Raji (cell line): ENCODE results near the gene SPACDR.

ENCODE experiments used
- POLR2A ChIP-seq: IDR thresholded peaks from 2 replicates; pipeline ENCODE4 v1.6.1; 2011; ENCODE audit warnings: low read depth, low read length, control low read depth; ENCODE audit not compliant: insufficient read depth

Gene SPACDR, protein sequence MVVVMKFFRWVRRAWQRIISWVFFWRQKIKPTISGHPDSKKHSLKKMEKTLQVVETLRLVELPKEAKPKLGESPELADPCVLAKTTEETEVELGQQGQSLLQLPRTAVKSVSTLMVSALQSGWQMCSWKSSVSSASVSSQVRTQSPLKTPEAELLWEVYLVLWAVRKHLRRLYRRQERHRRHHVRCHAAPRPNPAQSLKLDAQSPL

DNA sequence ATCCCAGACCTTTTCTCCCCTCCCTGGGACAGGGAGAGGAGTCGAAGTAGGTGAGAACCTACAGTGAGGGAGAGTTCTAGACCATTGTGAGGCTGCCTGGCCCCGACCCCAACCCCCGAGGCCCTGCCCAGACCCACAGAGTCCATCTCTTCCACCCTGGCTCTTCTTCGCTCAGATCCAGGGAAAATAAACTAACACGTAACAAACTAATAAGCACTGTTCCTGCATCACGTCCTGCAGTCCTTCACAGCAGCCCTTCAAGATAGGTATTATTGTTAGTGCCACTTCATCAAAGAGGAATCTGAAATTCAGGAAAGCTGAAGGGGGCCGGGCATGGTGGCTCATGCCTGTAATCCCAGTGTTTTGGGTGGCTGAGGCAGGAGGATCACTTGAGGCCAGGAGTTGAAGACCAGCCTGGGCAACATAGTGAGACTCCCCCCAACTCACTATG is at the start of gene SPACDR:
SPACDR (minus strand) TSS at position 51 of the 451 bp plus-strand sequence. CDS start 235 bp downstream, outside the sequence.
- TF ChIP-seq POLR2A = no peak

DNA sequence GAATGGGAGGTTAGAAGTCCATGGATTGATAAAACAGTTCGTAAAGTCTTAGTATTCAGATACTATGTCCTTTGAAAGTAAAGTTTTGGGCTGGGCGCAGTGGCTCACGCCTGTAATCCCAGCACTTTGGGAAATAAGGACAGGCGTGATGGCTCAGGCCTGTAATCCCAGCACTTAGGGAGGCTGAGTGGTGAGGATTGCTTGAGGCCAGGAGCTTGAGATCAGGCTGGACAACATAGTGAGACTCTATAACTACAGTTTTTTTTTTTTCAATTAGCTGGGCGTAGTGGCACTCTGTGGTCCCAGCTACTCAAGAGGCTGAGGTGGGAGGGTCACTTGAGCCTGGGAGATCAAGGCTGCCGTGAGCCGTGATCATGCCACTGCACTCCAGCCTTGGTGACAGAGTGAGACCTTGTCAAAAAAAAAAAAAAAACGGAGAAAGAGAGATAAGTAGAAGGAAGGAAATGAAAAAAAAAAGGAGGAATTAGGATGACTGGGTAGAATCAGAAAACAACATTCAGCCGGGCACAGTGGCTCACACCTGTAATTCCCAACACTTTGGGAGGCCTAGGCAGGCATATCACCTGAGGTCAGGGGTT is 49.3 kb upstream of the SPACDR start:
- no peak for TF ChIP-seq POLR2A

DNA sequence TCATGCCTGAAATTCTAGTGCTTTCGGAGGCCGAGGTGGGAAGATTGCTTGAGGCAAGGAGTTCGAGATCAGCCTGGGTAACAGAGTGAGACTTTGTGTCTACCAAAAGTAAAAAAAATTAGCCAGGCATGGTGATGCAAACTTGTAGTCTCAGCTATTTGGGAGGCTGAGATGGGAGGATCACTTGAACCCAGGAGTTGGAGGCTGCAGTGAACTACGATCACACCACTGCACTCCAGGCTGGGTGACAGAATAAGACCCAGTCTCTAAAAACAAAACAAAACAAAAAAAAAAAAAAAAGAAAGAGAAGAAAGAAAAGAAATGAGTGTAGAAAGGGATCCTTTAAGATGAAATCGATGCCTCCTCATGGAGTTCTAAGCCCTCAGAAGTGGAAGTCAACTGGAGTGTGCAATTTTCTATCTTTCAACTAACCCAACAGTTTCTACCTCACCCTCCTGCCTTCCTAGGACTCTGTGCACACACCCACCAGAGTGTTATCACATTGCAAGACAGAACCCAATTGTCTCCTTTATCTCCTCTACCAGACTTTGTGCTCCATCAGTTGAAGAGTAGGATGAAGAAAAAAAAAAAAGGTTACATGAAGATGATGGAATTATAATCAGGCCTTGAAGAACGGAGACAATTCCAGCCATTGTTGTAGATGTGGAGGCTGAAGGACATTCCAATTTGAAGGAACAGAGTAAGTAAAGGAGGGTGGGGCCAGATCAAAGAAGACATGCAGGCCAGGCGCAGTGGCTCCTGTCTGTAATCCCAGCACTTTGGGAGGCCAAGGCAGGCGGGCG is 46.6 kb upstream of the SPACDR start:
- TF ChIP-seq POLR2A = no peak

DNA sequence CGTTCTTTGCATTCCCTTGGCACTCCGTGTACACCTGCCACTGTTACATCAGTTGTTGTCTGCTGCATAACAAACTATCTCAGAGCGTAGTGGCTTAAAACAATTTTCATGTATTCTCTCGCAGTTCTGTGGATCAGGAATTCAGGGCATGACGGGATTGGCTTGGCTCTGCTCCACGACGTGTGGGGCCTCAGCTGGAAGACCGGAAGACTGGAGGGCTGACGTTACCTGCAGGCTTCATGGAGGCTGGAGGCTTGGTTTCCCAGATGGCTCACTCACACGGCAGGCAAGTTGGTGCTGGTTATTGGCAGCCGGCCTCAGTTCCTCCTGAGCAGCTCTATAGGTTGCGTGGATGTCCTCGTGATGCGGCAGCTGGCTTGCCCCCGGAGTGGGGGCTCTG is 45.2 kb upstream of the SPACDR start:
- TF ChIP-seq POLR2A = no peak

DNA sequence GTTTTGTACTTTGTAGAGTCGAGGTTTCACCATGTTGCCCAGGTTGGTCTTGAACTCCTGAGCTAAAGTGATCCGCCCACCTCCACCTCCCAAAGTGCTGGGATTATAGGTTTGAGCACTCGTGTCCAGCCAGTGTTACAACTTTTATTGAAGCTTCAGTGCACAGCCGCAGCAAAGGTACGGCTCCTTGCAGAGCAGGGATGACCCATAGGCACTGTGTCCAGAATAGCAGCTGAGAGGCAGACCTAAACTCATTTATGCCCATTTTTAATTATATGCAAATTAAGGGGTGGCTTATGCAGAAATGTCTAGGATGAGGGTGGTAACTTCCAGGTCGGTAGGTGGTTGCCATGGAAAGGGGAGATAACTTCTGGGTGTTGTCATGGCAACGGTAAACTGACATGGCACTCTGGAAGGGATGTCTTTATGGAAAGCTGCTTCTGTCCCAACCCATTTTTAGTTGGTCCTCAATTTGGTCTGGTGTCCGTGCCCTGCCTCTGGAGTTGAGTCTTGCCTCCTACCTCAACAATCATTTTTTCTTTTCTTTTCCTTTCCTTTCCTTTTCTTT is 42.4 kb upstream of the SPACDR start:
- no peak for TF ChIP-seq POLR2A

DNA sequence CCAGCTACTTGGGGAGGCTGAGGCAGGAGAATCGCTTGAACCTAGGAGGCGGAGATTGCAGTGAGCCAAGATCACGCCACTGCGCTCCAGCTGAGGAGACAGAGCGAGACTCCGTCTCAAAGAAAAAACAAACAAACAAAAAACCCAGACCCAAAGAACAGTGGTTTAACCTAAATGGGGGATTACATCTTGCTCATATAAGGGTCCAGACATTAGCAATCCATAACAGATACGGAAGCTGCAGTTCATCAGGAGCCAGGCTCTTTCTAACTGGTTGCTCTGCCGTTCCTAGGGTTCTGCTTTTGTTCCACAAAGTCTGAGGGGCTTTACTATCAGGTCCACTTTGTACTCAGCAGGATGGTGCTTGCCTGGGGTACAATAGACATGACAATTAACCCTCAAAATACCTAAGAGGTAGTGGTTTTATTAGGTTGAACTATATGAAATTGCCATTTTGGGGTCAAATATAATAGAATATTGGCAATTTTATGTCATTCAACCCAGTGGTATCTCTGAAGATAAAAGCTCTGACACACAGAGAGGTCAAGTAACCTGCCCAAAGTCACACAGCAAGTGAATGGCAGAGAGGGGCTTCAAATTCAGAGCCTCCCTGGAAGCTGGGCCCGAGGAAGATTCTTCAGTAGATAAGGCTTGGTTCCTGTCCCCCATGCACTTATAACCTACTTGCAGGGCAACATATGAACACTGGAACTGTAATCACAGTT is 41.0 kb upstream of the SPACDR start:
- TF ChIP-seq POLR2A = no peak

DNA sequence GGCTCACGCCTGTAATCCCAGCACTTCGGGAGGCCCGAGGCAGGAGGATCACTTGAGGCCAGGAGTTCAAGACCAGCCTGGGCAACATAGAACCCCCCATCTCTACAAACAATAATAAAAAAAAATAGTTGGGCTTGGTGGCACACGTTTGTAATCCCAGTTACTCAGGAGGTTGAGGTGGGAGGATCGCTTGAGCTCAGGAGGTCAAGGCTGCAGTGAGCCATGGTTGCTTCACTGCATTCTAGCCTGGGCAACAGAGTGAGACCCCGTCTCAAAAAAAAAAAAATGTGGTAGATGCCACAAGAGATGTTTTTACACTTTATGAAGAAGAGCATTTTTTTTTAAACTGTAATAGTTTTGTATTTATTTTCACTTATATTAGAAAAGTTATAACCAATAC is 32.4 kb upstream of the SPACDR start:
- TF ChIP-seq POLR2A = no peak

DNA sequence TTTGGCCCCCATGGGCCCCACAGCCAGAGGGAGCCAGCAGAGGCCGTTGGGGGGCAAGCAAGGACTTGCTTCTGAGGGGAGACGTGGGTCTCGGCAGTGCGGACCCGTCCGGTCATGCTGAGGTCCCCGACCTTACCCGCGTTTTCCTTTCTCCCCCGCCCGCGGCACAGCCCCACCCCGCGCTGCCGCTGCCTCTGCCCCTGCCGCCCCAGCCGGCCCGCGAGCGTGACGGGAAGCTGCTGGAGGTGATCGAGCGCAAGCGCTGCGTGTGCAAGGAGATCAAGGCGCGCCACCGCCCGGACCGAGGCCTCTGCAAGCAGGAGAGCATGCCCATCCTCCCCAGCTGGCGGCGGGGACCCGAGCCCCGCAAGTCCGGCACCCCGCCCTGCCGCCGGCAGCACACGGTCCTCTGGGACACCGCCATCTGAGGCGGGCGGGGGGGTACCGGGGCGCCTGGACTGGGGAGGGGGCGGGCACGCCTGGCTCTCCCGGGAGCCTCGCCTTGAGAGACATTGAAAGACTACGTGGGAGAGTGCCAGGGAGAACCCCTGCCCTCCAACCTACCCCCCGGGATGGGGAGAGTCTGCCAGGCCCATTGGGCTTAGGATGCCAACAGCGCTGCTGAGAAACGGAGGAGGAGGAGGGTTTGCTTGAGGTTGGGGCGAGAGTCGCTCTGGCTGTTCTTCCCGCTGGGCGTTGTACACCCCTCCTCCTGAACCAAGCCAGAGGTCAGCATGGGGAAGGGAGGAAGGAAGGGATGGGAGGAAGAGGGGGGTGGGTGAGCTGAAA is 29.6 kb upstream of the SPACDR start:
- no peak for TF ChIP-seq POLR2A

DNA sequence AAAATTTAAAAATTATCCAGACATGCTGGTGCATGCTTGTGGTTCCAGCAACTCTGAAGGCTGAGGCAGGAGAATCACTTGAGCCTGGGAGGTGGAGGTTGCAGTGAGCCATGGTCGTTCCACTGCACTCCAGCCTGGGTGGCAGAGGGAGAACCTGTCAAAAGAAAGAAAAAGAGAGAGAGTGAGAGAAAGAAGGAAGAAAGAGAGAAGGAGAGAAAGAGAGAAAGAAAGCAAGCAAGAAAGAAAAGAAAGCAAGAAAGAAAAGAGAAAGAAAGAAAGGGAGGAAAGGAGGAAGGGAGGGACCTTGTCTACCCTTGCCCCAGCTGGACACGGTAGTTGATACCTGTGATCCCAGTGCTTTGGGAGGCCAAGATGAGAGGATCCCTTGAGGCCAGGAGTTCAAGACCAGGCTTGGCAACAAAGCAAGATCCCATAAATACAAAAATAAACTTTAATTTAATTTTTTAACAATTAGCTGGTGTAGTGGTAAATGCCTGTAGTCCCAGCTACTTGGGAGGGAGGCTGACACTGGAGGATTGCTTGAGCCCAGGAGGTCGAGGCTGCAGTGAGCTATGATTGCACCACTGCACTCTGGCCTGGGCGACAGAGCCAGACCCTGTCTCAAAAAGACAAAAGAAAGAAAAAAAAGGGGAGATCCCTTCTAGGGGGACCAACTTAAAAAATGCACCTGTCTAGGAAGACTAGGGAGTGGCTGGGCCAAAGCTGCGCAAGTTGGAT is 28.8 kb upstream of the SPACDR start:
- TF ChIP-seq POLR2A = no peak

DNA sequence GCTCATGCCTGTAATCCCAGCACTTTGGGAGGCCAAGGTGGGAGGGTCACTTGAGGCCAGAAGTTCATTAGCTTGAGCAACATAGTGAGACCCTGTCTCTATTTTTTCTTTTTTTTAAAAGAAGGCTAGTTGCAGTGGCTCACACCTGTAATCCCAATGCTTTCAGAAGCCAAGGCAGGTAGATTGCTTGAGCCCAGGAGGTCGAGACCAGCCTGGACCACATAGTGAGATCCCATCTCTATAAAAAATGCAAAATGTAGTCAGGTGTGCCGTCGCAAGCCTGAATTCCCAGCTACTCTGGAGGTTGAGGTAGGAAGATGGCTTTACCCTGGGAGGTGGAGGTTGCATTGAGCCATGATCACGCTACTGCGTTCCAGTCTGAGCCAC is 27.1 kb upstream of the SPACDR start:
- no peak for TF ChIP-seq POLR2A

DNA sequence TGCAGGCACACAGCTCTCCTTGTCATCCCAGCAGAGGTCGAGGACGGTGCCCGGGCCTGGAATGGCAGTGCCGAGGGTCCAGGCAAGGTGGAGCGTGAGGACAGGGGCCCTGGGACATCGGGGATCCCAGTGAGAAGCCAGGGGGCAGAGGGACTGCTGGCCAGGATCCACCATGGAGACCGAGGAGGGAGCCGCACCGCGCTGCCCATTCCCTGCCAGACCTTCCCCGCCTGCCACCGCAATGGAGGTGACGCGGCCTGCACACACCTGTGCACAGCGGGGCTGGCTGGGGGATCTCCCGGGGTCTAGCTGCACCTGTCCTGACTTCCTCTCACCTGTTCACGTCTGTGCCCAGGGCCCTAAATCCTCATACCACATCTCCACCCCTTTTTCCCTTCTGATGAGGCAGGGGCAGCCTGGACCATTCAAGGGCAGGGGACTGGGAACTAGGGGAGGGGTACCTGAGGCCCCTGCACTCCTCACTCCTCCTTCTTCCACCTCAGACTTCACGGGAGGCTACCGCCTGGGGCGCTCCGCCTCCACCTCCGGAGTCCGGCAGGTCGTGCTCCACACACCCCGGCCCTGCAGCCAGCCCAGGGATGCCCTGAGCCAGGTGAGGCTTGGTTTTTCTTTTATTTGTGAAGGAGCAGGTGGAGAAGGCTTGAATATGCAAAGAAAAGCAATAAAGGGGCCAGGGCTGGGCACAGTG is 26.6 kb upstream of the SPACDR start:
- no peak for TF ChIP-seq POLR2A

DNA sequence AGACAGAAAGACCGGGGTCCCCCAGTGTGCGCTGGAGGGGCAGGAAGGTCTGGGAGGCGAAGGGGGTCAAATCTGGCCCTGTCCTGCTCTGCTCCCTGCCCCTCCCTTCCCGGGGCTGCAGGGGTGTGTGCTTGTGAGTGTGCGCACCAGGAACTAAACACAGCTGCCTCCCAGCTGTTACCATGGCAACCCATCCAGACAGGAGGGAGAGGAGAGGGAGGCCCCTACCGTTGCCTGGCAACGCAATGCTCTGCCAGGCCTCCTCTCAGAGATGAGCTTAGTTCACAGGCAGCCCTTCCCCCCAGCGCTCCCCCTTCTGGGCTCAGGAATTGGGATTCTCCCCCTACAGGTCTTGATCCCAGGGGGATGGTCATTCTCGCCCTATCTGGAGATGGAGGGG is 25.8 kb upstream of the SPACDR start:
- no peak for TF ChIP-seq POLR2A

DNA sequence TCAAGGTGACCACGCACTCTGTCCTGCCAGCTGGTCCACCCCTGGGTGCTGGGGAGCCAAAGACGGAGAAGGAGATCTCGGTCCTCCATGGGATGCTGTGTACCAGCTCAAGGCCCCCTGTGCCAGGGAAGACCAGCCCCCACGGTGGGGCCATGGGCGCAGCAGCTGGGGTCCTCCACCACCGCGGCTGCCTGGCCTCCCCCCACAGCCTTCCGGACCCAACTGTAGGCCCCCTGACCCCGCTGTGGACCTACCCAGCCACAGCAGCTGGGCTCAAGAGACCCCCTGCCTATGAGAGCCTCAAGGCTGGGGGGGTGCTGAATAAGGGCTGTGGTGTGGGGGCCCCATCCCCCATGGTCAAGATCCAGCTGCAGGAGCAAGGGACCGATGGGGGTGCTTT is 25.1 kb upstream of the SPACDR start:
- no peak for TF ChIP-seq POLR2A
